GM19324 (cell line): ENCODE measurements around the gene SLC9A9.

Experiments
- ATAC-seq: cut with Tn5 transposase; IDR thresholded peaks from one replicate; pipeline ENCODE4 v1.9.1; 2021; ENCODE audit warnings: mild to moderate bottlenecking, moderate library complexity; ENCODE audit not compliant: unreplicated experiment, low FRiP score

The SLC9A9 gene

DNA sequence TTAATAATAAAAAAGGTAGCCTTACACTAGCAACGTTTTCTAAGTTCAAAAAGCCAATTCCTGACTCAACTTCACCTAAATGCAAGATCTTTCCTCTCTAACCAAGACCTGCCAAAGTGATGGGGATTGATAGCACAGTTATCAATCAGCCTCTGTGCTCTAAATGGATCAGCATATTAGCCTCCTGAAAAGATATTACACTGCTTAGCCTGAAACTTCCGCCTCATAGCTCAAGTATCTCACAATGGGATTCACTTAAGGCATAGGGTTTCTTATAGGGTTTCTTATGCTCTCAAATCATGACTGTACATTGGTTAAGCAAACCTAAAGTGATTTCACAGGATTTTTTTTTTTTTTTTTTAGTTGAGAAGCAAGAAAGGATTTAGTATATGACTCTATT, 436 bp upstream of the SLC9A9 start:
- peak; percentile 1 for ATAC-seq

DNA sequence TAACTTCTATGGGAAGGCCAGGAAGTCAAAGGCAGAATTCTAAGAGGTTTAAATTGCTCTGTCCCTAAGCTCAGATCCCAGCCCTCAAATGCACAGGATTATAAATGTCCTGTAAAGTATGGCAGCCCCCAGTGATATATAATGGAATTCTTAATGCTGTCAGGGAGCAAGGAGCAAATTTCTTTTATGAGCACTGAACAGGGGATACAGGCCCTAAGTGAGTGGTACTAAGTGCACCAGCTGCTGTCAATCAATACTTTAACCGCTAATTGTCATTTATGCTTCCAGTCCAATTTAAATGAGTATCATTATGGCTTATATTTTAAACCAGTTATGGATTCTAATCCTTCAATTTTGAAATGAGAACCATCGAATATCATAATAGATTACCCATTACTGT, 4.7 kb downstream of the SLC9A9 start:
- ATAC-seq = no peak

DNA sequence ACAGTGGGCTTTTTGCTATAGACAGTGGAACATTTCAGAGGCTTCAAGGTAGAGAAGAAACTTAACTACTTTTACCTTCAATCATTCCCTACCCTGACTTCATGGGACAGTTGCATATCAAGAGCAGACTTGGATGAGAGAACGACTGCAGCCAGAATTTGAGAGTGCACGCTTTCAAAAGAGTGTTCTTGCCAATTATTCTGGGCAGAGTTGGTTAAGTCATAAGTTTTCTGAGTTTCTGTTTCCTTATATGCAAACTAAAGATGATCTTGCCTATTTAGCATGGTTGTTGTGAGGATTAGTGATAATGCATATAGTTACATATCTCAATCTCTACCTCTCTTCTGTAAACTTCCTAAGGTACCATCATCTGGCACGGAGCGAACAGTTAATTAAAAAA, 7.6 kb downstream of the SLC9A9 start:
- peak; percentile 41 for ATAC-seq

- peak; percentile 93 for ATAC-seq
These were observed 8.3 kb downstream of the SLC9A9 start for GRCh38 chr3:143839980-143840379.

- no peak for ATAC-seq
These were observed 11.2 kb downstream of the SLC9A9 start for GRCh38 chr3:143837076-143837475.

DNA sequence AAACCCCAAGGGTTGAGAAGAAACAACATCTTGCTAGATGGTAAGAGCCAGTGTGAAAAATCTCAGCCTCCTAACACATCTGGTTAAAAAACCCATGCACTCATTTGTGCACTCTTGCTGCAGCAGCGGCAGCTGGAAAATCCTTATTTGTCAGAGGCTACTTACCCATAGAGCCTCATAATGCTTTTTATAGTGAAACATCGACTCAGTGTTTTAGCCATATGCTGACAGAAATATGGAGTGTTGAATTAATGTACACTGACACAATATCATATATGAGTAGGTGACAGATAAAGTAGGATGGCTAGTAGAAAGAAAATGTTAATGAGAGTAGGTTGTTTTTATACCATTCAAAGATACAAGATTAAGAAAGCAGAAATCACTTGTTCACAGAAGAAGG, 13.0 kb downstream of the SLC9A9 start:
- ATAC-seq = no peak

- ATAC-seq = peak; percentile 34
These were observed 15.8 kb downstream of the SLC9A9 start for GRCh38 chr3:143832433-143832832.

DNA sequence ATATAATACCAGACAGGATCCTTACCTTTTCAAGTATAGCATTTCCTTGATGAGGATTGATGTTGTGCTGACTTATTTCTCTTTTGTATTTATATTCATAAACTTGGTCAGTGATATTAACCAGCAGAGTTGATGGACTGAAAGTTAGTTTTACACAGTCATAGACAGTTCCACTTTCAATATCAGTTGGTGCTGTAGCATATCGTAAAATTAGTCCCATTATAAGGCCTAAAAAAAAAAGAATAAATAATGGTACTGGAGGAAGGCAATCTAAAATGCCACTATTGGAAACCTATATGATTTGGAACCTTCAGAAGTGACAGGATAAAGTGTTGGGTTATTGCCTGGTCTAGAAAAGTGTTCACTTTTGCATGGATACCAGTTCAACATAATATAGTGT, 16.3 kb downstream of the SLC9A9 start:
- peak; percentile 77 for ATAC-seq

DNA sequence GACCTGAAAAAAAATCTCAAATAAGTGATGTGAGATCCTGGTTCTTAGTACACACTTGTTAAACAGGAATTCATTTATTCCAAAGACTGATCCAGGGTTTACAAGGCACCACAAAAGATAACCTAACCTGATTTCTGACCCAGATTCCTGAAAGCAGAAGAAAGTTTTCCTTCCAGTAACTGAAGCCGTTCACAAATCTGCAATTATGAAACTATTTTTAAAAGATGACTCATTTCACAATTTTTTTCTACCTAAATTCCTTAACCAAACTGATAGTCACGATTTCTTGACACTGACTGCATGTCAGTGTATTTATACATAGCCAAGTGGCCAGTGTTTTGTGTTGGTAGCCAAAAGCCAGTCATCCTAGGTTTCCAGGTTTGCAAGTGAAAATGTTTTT, 17.1 kb downstream of the SLC9A9 start:
- no peak for ATAC-seq

GRCh38 chr3:143830786-143831185, 17.5 kb downstream of the SLC9A9 start:
- ATAC-seq = no peak

DNA sequence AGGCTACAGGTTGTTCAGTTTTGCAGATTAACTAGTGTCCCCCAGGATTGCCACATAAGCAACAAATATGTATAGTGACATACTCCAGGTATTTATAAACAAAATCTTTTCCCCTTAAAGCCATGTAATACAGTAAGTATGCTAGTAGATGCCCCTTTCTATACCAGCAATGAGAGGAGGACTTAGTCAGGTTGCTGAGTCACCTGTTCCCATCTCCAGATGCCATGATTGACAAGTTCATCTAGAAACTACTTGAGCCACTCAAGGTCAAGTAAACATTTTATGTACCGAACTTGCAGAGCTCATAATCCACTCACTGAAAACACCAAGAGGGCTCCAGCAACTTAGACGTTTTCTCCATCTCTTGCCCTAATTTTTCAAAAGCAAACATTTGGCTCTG, 18.2 kb downstream of the SLC9A9 start:
- no peak for ATAC-seq

DNA sequence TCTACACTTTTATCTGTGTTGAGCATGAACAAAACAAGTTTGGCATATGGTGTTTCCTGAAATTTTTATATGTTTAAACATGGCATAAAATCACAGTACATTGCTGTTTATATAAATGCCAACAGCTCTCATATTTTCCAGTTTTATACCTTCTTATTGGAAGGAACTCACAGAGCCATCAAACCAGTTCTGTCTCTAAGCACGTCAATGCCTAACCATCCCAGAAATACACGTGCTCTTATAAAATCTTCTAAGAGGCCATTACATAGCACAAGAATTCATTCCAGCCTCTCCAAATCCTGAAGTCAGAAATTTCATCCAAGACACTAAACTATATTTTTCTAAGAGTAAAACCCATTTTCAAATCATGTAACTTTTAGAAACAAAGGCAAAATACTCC, 20.8 kb downstream of the SLC9A9 start:
- no peak for ATAC-seq

GRCh38 chr3:143826296-143826695, 22.0 kb downstream of the SLC9A9 start:
- no peak for ATAC-seq

DNA sequence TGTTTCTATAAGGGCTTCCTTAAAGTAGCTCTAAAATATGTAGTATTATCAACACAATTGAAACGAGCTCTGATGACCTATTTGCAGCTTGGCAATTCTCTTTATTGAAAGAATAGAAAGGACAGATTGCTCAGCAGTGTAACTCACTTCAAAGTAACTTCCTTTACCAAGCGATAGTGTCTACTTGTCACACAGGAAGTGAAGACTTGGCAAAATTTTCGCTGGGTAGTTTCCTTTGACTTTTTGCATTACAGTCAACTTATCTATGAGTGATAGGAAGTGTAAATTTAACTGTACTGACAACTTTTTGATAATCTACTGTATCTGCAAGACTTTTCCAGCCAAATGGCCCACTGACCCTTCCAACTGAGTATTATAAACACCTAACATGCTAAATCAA, 22.8 kb downstream of the SLC9A9 start:
- peak; percentile 66 for ATAC-seq

GRCh38 chr3:143824735-143825385, 23.4 kb downstream of the SLC9A9 start:
- no peak for ATAC-seq

- no peak for ATAC-seq
These were observed 25.5 kb downstream of the SLC9A9 start for GRCh38 chr3:143822798-143823197.

DNA sequence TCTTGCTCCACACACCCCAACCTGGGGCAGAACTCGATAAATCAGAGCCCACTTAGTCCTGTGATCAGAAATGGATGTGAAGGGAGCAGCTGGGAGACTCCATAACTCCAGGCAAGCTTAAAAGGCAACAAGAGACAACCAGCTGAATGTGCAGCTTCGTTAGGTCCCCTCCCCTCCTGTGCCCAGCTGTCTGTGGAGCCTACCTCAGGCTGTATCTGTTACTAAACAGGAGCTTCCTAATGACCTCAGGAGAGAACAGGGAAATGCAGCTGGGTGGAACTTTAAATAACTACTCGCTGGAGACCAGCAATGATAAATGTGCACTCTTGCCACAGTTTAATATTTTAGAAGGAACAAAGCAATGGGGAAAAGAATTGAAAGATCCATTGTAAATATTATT, 25.9 kb downstream of the SLC9A9 start:
- no peak for ATAC-seq

DNA sequence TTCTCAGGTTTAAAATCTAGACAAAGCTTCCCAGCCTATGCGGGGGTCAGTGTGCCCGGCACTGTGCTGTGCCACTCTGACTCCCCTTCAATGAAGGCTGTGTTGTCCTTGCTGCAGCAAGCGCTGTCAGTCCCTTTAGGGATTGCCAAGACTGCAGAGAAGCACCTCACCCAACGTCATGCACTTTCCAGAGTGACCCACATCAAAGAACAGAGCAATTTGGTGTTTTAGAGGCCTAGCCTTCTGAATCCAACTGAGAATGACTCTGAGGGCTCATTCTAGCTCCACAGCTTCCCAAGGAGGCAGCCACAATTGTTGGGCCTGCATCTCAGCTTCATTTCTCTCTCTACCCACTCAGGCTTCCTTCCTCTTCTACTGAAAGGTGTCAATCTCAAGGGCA, 26.4 kb downstream of the SLC9A9 start:
- no peak for ATAC-seq

GRCh38 chr3:143820466-143821221, 27.6 kb downstream of the SLC9A9 start:
- ATAC-seq = no peak

DNA sequence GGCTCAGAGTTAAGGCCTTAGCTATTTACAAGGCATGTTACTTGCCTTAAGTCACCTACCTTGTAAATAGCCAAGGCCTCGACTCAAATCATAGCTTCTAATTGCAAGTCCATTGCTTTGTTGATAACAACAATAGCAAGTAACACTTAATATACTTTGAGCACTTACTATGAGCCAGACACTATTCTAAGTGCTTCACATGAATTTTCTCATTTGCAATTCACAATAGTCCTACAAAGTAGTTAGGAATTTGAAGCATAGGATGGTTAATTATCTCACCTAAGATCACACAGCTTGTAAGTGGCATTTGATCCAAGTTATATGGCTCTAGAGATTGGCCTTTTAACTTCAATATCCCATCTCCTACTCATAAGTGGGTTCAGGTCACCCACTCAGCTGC, 28.4 kb downstream of the SLC9A9 start:
- no peak for ATAC-seq

GRCh38 chr3:143814443-143814889, 33.8 kb downstream of the SLC9A9 start:
- no peak for ATAC-seq

- no peak for ATAC-seq
These were observed 35.8 kb downstream of the SLC9A9 start for GRCh38 chr3:143812481-143812880.
